H9 (cell line): Measurements from ENCODE around the gene TOMM40L. TPM values are rescaled to one million over a fixed set of nuclear protein-coding genes. Genes with fewer than 3 reads are reported as not detected.

Experiments
- DNase-seq: peaks from one replicate; pipeline ENCODE4 v3.0.0-alpha.2; 2017
- H2AFZ ChIP-seq: one replicate; pipeline ENCODE4 v1.6.1; 2013; ENCODE audit warnings: mild to moderate bottlenecking, low read length, control low read depth, moderate library complexity
- H2AK5ac ChIP-seq: 2 replicates; pipeline ENCODE4 v1.6.1; 2013; ENCODE audit warnings: low read length, control low read depth, mixed read lengths; ENCODE audit not compliant: insufficient read length
- H2BK120ac ChIP-seq: one replicate; pipeline ENCODE4 v1.6.1; 2013; ENCODE audit warnings: low read depth, mild to moderate bottlenecking, low read length, control low read depth, inconsistent platforms; ENCODE audit not compliant: poor library complexity, severe bottlenecking
- H2BK12ac ChIP-seq: 2 replicates; pipeline ENCODE4 v1.6.1; 2013; ENCODE audit warnings: low read length, control low read depth, mixed read lengths, low read depth; ENCODE audit not compliant: insufficient read length
- H2BK15ac ChIP-seq: 2 replicates; pipeline ENCODE4 v1.6.1; 2013; ENCODE audit warnings: low read depth, low read length, control low read depth
- H2BK20ac ChIP-seq: one replicate; pipeline ENCODE4 v1.6.1; 2013; ENCODE audit warnings: low read depth, mild to moderate bottlenecking, low read length, control low read depth, inconsistent platforms; ENCODE audit not compliant: poor library complexity, severe bottlenecking
- H2BK5ac ChIP-seq: 2 replicates; pipeline ENCODE4 v1.6.1; 2013; ENCODE audit warnings: low read length, control low read depth, mixed read lengths; ENCODE audit not compliant: insufficient read length
- H3K14ac ChIP-seq: 2 replicates; pipeline ENCODE4 v1.6.1; 2013; ENCODE audit warnings: low read length, control low read depth; ENCODE audit not compliant: insufficient read depth
- H3K18ac ChIP-seq: 2 replicates; pipeline ENCODE4 v1.6.1; 2013; ENCODE audit warnings: low read depth, mild to moderate bottlenecking, mixed read lengths, low read length, control low read depth; ENCODE audit not compliant: insufficient read length
- H3K23ac ChIP-seq: 2 replicates; pipeline ENCODE4 v1.6.1; 2013; ENCODE audit warnings: low read length, control low read depth, mixed read lengths, low read depth; ENCODE audit not compliant: insufficient read length
- H3K23me2 ChIP-seq: 2 replicates; pipeline ENCODE4 v1.6.1; 2013; ENCODE audit warnings: low read depth, mild to moderate bottlenecking, mixed read lengths, low read length, control low read depth; ENCODE audit not compliant: insufficient read length, poor library complexity, severe bottlenecking
- H3K27ac ChIP-seq: 2 replicates; pipeline ENCODE4 v1.5.1; 2013; ENCODE audit warnings: low read length, control low read depth, mixed read lengths, low read depth; ENCODE audit not compliant: insufficient read length
- H3K27me3 ChIP-seq: 2 replicates; pipeline ENCODE4 v1.6.1; 2013; ENCODE audit warnings: low read length, control low read depth, inconsistent platforms; ENCODE audit not compliant: insufficient read depth
- H3K4ac ChIP-seq: 2 replicates; pipeline ENCODE4 v1.6.1; 2013; ENCODE audit warnings: low read depth, mild to moderate bottlenecking, control low read depth, inconsistent platforms, low read length, moderate library complexity
- H3K4me1 ChIP-seq: 2 replicates; pipeline ENCODE4 v1.6.1; 2013; ENCODE audit warnings: low read length, control low read depth, inconsistent platforms; ENCODE audit not compliant: insufficient read depth
- H3K4me2 ChIP-seq: 2 replicates; pipeline ENCODE4 v1.6.1; 2013; ENCODE audit warnings: low read length, control low read depth, mixed read lengths; ENCODE audit not compliant: insufficient read length, insufficient read depth
- H3K56ac ChIP-seq: 2 replicates; pipeline ENCODE4 v1.6.1; 2013; ENCODE audit warnings: low read depth, mild to moderate bottlenecking, mixed read lengths, low read length, control low read depth; ENCODE audit not compliant: insufficient read length
- H3K79me1 ChIP-seq: 2 replicates; pipeline ENCODE4 v1.6.1; 2013; ENCODE audit warnings: low read depth, mild to moderate bottlenecking, moderate library complexity, low read length, control low read depth, inconsistent platforms; ENCODE audit not compliant: insufficient read depth, poor library complexity, severe bottlenecking
- H3K79me2 ChIP-seq: 2 replicates; pipeline ENCODE4 v1.6.1; 2013; ENCODE audit warnings: low read length, control low read depth, inconsistent platforms; ENCODE audit not compliant: insufficient read depth
- H3K9ac ChIP-seq: 2 replicates; pipeline ENCODE4 v1.6.1; 2013; ENCODE audit warnings: low read length, control low read depth, mixed read lengths; ENCODE audit not compliant: insufficient read length; ENCODE audit errors: extremely low read depth
- H3K9me3 ChIP-seq: one replicate; pipeline ENCODE4 v1.6.1; 2013; ENCODE audit warnings: low read depth, low read length, inconsistent platforms; ENCODE audit not compliant: control insufficient read depth
- H3T11ph ChIP-seq: one replicate; pipeline ENCODE4 v1.6.1; 2013; ENCODE audit warnings: mild to moderate bottlenecking, low read length, control low read depth, inconsistent platforms
- H4K20me1 ChIP-seq: one replicate; pipeline ENCODE4 v1.6.1; 2013; ENCODE audit not compliant: control insufficient read depth, insufficient read length, insufficient read depth
- H4K5ac ChIP-seq: 2 replicates; pipeline ENCODE4 v1.6.1; 2013; ENCODE audit warnings: low read depth, mild to moderate bottlenecking, mixed read lengths, low read length, control low read depth; ENCODE audit not compliant: insufficient read length
- H4K8ac ChIP-seq: replicated peaks from 2 replicates; pipeline ENCODE4 v1.6.1; 2013; ENCODE audit warnings: low read length, control low read depth, mixed read lengths, low read depth; ENCODE audit not compliant: insufficient read length
- H4K91ac ChIP-seq: 2 replicates; pipeline ENCODE4 v1.6.1; 2013; ENCODE audit warnings: low read depth, mild to moderate bottlenecking, moderate library complexity, mixed read lengths, low read length, control low read depth; ENCODE audit not compliant: insufficient read length
- H3K27ac Mint-ChIP-seq, 3 experiments: 2 replicates in 2 of 3; 3 replicates in 1 of 3; pipeline ENCODE4 v1.8.0; 2020 to 2021; ENCODE audit warnings: mixed read lengths in 3 of 3, mild to moderate bottlenecking in 1 of 3, moderate library complexity in 1 of 3
- H3K27me3 Mint-ChIP-seq: 2 replicates; pipeline ENCODE4 v1.8.0; 2021; ENCODE audit warnings: low read depth, mild to moderate bottlenecking, moderate library complexity, mixed read lengths
- H3K36me3 Mint-ChIP-seq, 3 experiments: 2 replicates in 2 of 3; 3 replicates in 1 of 3; pipeline ENCODE4 v1.8.0; 2020 to 2021; ENCODE audit warnings: low read depth in 3 of 3, mixed read lengths in 3 of 3; ENCODE audit not compliant: insufficient read depth in 1 of 3
- H3K4me1 Mint-ChIP-seq, 2 experiments: 2 replicates each; pipeline ENCODE4 v1.8.0; 2020; ENCODE audit warnings: mixed read lengths in 2 of 2
- H3K4me3 Mint-ChIP-seq, 2 experiments: 2 replicates in 1 of 2; 3 replicates in 1 of 2; pipeline ENCODE4 v1.8.0; 2020 to 2021; ENCODE audit warnings: mild to moderate bottlenecking in 2 of 2, mixed read lengths in 2 of 2, moderate library complexity in 1 of 2
- H3K9me3 Mint-ChIP-seq, 2 experiments: 2 replicates in 1 of 2; 3 replicates in 1 of 2; pipeline ENCODE4 v1.8.0; 2020; ENCODE audit warnings: mild to moderate bottlenecking in 2 of 2, mixed read lengths in 2 of 2, moderate library complexity in 1 of 2
- WGBS: extraction: QIAGEN DNeasy Blood & Tissue Kit; methylation state at CpG from one replicate; pipeline ENCODE4 v1.1.7; 2013; ENCODE audit warnings: missing lambda C conversion rate, low lambda C conversion rate, mixed read lengths; ENCODE audit not compliant: insufficient read length; ENCODE audit errors: extremely low coverage; 5-methylcytosine and 5-hydroxymethylcytosine counted together
- total RNA-seq: library from RNA; stranded (reverse); gene quantifications from 2 replicates; pipeline ENCODE4 v1.2.1, GENCODE V29; 2021
- TF ChIP-seq, protein P1 (sequence below): fragments of 200-600 bp; sonication (generic); conservative IDR thresholded peaks from 3 replicates; pipeline ENCODE4 v1.8.0; 2021; ENCODE audit warnings: antibody characterized with exemption, mild to moderate bottlenecking

TOMM40L gene
- total RNA-seq, 1 experiment from 2014 or later = 13.5 TPM

DNA sequence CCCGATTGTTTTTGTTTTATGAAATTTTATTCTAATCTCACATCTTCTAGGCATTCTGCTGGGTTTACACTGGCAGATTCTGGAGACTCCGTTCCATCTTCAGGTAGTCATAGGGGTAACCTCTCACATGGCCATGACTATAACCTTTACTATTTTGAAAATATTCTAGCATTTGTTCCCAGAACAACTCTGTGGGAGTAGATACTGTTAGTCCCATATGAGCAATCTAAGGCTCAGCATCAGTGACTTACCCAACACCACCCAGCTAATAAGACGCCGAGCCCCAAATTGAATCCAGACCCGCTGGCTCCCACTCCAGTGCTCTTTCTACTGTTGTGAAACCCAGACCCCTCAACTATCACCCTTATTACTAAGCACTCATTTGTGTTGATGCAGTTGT lies 36.8 kb upstream of the TOMM40L start:
- no peak overlapping the region for H3T11ph ChIP-seq
- H2BK5ac ChIP-seq = no peak overlapping the region
- H3K27me3 ChIP-seq = no peaks in the 10 kb centered on the region
- no peak overlapping the region for H3K18ac ChIP-seq
- H3K9me3 Mint-ChIP-seq = no peaks in the 10 kb centered on the region
- peaks cover 0 to 19% (median 10%) of the 10 kb centered on the region in 3 experiments; a peak in 4 of 7 replicates for H3K36me3 Mint-ChIP-seq
- H3K14ac ChIP-seq = no peak overlapping the region
- no peak overlapping the region for H3K27ac ChIP-seq
- no peak overlapping the region for H3K9ac ChIP-seq
- H3K4me1 Mint-ChIP-seq = peaks cover 7 to 12% of the 10 kb centered on the region in 2 experiments
- H3K4me3 Mint-ChIP-seq = no peak overlapping the region; a peak in 1 of 5 replicates
- no peak overlapping the region for H4K91ac ChIP-seq
- TF ChIP-seq, protein P1, sequence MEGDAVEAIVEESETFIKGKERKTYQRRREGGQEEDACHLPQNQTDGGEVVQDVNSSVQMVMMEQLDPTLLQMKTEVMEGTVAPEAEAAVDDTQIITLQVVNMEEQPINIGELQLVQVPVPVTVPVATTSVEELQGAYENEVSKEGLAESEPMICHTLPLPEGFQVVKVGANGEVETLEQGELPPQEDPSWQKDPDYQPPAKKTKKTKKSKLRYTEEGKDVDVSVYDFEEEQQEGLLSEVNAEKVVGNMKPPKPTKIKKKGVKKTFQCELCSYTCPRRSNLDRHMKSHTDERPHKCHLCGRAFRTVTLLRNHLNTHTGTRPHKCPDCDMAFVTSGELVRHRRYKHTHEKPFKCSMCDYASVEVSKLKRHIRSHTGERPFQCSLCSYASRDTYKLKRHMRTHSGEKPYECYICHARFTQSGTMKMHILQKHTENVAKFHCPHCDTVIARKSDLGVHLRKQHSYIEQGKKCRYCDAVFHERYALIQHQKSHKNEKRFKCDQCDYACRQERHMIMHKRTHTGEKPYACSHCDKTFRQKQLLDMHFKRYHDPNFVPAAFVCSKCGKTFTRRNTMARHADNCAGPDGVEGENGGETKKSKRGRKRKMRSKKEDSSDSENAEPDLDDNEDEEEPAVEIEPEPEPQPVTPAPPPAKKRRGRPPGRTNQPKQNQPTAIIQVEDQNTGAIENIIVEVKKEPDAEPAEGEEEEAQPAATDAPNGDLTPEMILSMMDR = no peak
- no peaks in the 10 kb centered on the region for H3K27me3 Mint-ChIP-seq
- no peak overlapping the region for H3K56ac ChIP-seq
- no peak overlapping the region for H4K8ac ChIP-seq
- no peak overlapping the region for H2BK12ac ChIP-seq
- no peak overlapping the region for H3K4me2 ChIP-seq
- no peak overlapping the region for H2AFZ ChIP-seq
- H3K79me1 ChIP-seq = no peaks in the 10 kb centered on the region
- no peaks in the 10 kb centered on the region for H3K23me2 ChIP-seq
- no peaks in the 10 kb centered on the region for H3K9me3 ChIP-seq
- no CpG with 5 or more reads among the region's 5 CpGs for WGBS
- H4K5ac ChIP-seq = no peak overlapping the region
- no peak overlapping the region for H2AK5ac ChIP-seq
- no peaks in the 10 kb centered on the region for H3K4me1 ChIP-seq
- no peak for DNase-seq
- no peak overlapping the region for H2BK20ac ChIP-seq
- H2BK120ac ChIP-seq = no peak overlapping the region
- no peak overlapping the region for H2BK15ac ChIP-seq
- H3K23ac ChIP-seq = no peak overlapping the region
- peaks cover 3% of the 10 kb centered on the region for H4K20me1 ChIP-seq
- no peak overlapping the region for H3K4ac ChIP-seq
- no peaks in the 10 kb centered on the region for H3K79me2 ChIP-seq
- H3K27ac Mint-ChIP-seq = no peak overlapping the region
